GM18951 (cell line): ENCODE data around the gene COA4.
A peak's percentile ranks its signal among the peaks of the same experiment; 100 is the strongest.
"Not testable (repeated sequence)": the region's sequence is repeated elsewhere in the genome, so short reads cannot be mapped to it uniquely, and the experiment has no call there.

Experiments
- POLR2A ChIP-seq: IDR thresholded peaks from 4 replicates; pipeline ENCODE4 v1.6.1; 2011; ENCODE audit warnings: mild to moderate bottlenecking; ENCODE audit not compliant: insufficient read length, insufficient read depth; ENCODE audit errors: extremely low read depth
- in situ Hi-C: fragments of 300-500 bp; cut with MboI; formaldehyde crosslinking; loops from one replicate; pipeline ENCODE4 v1.12.0; 2022; ENCODE audit warnings: low sequenced_read_pairs, mixed read lengths, inconsistent platforms; ENCODE audit not compliant: unreplicated experiment

The COA4 gene

GRCh38 chr11:73876424-73877310 is at the start of gene COA4, which contains the start of gene PAAF1:
Gene COA4 (minus strand): TSS chr11:73876846. CDS start chr11:73873378, 3,468 bp downstream.
Gene PAAF1 (plus strand): TSS chr11:73876999. CDS start chr11:73877022, 23 bp downstream.
- peak; percentile 95 for TF ChIP-seq POLR2A
- in situ Hi-C loops: no loop called here

DNA sequence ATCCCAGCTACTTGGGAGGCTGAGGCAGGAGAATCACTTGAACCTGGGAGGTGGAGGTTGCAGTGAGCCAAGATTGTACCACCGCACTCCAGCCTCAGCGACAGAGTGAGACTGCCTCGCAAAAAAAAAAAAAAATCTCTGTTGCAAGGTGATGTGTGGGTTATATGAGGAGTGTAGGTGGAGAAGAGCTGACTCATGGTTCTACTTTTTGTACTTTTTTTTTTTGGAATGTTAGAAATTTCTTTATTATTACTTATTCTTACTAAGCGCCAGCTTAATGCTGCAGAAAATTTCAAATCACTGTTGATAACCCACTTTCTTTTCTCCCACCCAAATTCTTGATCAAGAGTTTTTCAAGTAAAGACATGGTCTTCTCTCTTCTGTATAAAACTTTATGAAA is 44.5 kb upstream of the COA4 start:
- no peak for TF ChIP-seq POLR2A
- in situ Hi-C loops: no loop called here

DNA sequence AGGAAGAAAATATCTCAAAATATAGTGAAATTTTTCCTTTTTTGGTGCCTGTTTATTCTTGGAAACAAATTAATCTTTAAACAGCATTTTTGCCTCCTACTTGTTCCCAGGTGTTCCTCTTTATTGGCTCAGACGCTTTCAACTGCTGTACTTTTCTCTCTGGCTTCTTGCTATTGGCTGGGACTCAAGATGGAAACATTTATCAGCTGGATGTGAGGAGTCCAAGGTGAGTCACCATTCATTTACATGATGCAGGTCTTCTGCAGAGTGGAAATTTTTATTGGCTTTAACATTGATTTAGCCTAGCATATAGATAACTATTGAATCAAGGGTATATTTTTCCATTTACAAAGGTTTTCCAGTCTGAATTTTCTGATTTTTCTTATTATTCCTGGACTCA is 39.8 kb upstream of the COA4 start:
- TF ChIP-seq POLR2A: no peak
- in situ Hi-C loops: no loop called here

DNA sequence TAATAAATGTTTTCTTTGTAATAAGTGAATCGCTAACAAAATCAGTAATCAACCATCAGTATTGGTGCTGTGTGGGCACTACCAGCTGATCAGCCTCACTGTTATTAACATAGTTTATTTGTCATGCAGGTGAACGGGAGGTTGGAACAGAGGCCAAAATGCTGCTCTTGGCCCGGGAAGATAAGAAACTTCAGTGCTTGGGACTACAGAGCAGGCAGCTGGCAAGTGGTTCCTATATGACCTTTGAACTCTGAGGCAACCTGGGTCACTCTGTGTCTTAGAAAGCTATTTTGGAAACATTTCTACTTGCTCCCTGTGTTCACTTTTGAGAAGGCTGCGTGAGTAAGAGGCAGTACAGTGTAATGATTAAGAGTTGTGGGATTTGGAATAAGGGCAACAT is 37.6 kb upstream of the COA4 start:
- in situ Hi-C loops: no loop called here
- no peak for TF ChIP-seq POLR2A

DNA sequence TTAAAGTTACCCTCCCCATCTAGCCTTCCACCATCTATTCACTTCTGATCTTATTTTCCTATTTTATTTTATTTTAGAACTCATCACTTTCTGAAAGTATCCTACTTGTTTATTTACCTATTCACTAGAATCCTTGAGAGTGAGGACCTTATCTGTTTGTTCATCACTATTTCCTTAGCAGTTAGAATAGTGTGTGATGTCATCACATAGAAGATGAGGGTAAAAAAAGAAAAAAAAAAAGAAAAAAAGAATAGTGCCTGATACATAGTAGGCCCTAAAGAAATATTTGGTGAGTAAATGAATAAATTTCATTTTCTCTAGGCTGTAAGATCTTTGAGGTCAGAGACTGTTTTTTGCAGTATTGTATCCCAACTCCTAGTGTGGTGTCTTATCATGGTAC is 36.8 kb upstream of the COA4 start:
- in situ Hi-C loops: no loop called here
- no peak for TF ChIP-seq POLR2A

- in situ Hi-C loops: no loop called here
- no peak for TF ChIP-seq POLR2A
These were observed 35.4 kb upstream of the COA4 start for GRCh38 chr11:73912026-73912425.

DNA sequence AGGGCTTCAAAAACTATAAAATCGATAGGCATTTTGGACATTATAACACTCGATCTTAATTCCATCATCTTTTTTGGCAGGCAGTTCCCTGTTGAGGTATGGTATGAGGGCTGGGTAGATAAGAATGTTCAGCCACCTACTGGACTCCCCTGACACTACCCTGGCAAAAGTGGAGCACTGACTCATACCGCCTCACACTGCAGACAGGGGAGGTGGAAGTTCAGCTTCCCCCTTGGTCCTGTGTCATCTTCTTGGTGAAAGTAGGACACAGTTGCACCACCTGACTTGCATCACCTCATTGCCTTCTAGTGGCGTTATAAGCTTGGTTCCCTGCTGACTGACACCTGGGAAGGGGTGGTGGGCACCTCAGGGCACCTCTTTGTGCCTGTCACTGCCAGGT is 30.5 kb upstream of the COA4 start:
- in situ Hi-C loops: no loop called here

GRCh38 chr11:73902303-73902702 is 25.7 kb upstream of the COA4 start:
- no peak for TF ChIP-seq POLR2A
- in situ Hi-C loops: no loop called here

More for the DNA sequence above, 30.5 kb upstream of the COA4 start:
- TF ChIP-seq POLR2A: no peak

GRCh38 chr11:73894725-73895335 is 18.2 kb upstream of the COA4 start:
- TF ChIP-seq POLR2A: no peak
- in situ Hi-C loops: no loop called here

GRCh38 chr11:73893041-73893440 is 16.4 kb upstream of the COA4 start:
- TF ChIP-seq POLR2A: no peak
- in situ Hi-C loops: no loop called here

- in situ Hi-C loops: no loop called here
- no peak for TF ChIP-seq POLR2A
These were observed 12.9 kb upstream of the COA4 start for GRCh38 chr11:73889536-73889935.

DNA sequence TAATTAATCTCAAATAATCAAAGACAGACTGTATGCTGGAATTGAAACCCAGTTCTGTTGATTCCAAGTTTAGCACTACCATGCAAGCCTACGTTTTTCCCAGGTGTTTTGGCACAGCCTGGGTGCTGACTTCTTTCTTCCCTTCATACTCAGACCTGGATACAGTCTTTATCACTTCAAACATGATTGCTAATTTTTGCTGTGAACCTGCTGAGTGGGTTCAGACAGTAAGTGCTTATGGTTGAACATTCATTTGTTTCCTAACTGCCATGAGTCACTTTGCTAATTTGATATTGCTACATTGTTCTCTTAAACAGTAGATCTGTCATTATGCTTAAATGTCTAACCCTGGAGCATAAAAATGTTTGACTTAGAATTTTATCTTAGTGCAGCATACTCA is 12.4 kb upstream of the COA4 start:
- TF ChIP-seq POLR2A: no peak
- in situ Hi-C loops: no loop called here

GRCh38 chr11:73888244-73888643 is 11.6 kb upstream of the COA4 start:
- TF ChIP-seq POLR2A: no peak

DNA sequence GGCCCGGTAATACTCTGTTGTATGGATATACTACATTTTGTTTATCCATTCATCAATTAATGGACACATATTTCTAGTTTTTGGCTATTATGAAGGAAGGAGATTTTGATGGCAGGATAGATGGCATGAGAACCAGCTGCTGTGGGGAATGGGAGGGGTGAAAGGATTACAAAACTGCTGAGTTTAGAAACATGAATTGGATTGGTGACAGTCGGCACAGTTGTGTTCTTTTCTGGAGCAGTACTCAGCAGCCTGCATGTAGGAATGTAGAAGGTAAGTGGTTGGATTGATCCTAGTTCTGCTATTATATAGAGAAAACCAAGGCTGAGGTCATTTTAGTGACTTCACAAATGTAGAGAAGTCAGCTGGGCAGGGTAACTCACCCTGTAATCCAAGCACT is 7.2 kb upstream of the COA4 start:
- in situ Hi-C loops: no loop called here
- TF ChIP-seq POLR2A: no peak

More at GRCh38 chr11:73888244-73888643, 11.6 kb upstream of the COA4 start:
- in situ Hi-C loops: no loop called here

DNA sequence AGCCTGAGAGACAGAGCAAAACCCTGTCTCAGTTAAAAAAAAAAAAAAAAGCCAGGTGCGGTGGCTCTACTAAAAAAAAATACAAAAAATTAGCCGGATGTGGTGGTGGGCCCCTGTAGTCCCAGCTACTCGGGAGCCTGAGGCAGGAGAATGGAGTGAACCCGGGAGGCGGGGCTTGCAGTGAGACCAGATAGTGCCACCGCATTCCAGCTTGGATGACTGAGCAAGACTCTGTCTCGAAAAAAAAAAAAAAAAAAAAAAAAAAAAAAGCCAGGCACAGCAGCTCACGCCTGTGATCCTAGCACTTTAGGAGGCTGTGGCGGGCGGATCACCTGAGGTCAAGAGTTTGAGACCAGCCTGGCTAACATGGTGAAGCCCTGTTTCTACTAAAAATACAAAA is 3.8 kb upstream of the COA4 start:
- in situ Hi-C loops: not testable (repeated sequence)
